ENCODE results near the gene PAGR1. TPM values are rescaled to one million over a fixed set of nuclear protein-coding genes. Genes with fewer than 3 reads are reported as not detected.
"Not testable (repeated sequence)": the region's sequence is repeated elsewhere in the genome, so short reads cannot be mapped to it uniquely, and the experiment has no call there.

Gene PAGR1
- total and polyA plus RNA-seq, 7 donors, result 9.4 to 36.8 (median 14.2) TPM

DNA sequence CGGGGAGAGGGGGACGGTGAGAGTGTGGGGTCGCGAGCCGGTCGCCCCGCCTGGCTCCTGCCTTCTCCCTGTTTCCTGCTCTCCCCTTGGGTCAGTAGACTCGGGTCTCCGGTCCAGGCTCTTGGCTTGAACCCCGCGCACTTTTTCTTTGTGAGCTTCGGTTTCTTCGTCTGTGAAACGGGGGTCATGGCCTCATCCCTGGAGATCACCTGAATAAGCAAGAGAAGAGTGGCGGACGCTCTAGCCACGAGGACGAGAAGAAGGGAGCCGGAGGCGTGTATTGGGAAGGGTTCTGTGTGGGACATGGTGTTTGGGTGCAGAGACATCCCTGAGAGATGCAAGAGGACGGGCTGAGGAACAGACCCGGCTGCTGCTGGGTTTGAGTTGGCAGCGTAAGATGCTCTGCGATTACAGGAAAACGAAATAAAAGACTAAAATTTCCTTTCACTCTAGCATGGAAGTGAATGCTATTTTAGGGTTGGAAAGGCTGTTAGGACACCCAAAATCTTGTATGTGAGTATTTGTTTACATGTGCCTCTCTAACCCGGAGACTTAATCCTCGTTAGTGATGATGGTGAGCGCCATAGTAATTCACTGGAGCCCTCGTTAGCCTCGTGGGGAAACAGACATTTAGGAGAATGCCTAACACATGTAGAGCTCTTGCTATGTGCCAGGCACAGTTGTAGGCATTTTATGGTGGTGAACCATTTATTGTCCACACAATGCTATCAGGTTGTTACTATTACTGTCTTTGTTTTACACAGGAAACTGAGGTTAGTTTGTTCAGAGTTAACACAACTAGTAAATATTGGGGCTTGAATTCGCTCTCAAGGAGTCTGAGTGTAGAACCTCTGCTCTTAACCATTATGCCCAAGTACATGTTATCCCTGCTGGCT, 24.8 kb upstream of the PAGR1 start:
- Histone ChIP-seq H3K4me1 (peaks cover 18% of the 10 kb centered on the region), H3K9me3 (no peaks in the 10 kb centered on the region), H3K36me3 (ENCODE audit: insufficient read depth in 1 of 2, low read depth in 1 of 2) (no peaks in the 10 kb centered on the region), H3K27ac (peak overlapping the region; percentile 58), H3K4me3 (peak overlapping the region; percentile 83), H3K27me3 (ENCODE audit: insufficient read depth in 3 of 3, low read length in 2 of 3) (no peaks in the 10 kb centered on the region)
- no peak for DNase-seq
- intact Hi-C loops (cut with DNase I), result loop anchor here in 1 of 2 donors (5.0 kb wide), 1 partner anchor 211 kb away; no protein-coding TSS in a partner anchor
- 2 to 3% (median 2%) methylated on average over 27 to 31 of the region's 31 CpGs for WGBS, 3 donors
- TF ChIP-seq, protein P1, sequence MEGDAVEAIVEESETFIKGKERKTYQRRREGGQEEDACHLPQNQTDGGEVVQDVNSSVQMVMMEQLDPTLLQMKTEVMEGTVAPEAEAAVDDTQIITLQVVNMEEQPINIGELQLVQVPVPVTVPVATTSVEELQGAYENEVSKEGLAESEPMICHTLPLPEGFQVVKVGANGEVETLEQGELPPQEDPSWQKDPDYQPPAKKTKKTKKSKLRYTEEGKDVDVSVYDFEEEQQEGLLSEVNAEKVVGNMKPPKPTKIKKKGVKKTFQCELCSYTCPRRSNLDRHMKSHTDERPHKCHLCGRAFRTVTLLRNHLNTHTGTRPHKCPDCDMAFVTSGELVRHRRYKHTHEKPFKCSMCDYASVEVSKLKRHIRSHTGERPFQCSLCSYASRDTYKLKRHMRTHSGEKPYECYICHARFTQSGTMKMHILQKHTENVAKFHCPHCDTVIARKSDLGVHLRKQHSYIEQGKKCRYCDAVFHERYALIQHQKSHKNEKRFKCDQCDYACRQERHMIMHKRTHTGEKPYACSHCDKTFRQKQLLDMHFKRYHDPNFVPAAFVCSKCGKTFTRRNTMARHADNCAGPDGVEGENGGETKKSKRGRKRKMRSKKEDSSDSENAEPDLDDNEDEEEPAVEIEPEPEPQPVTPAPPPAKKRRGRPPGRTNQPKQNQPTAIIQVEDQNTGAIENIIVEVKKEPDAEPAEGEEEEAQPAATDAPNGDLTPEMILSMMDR (IDR thresholded peaks at IDR 0.05), result no peak
- no peak for ATAC-seq

DNA sequence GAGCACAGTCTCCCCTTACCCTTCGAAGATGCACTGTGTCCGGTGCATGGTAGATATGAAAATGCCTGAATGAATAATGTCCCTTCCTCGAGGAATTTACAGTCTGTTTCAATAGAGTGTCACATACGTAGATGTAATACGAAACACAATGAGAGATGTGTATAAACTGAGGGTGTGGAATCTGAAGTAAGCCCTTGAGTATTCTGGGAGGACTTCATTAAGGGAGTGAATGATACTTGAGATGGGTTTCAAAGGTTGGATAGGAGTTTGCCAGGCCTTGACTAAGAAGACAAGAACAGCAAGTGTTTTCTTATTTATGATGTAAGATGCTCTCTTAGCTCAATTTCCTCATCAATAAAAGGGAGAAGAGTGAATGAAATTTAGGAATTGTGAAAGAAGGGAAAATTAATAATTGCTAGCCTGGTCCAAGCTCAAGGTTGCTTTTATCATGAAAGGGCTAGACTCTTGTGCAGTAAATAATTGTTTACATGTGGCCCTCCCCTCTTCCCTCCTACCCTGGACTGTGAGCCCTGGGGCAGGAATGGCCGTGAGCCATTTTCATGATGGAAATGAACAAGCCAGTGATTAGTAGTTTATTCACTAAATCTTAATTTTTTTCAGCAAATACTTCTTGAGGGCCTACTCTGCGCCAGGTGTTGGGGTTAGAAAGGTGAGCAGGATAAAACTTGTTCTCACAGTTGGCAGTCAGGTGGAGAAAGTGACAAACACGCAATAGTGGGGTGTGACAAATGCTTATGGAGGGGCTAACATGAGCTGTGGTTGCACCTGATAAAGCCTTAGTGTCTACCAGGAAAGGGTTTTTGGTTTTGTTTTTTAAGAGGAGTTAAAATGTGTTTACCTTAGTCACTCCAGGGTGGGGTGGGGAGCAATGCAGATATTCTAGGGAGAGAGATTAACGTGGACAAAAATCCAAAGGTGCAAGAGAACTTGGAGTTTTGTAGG, 23.8 kb upstream of the PAGR1 start:
- H3K36me3 ChIP-seq (ENCODE audit: insufficient read depth in 1 of 2, low read depth in 1 of 2), result peaks cover 0 to 4% of the 10 kb centered on the region in 2 donors
- ATAC-seq, result no peak
- 70 to 77% (median 73%) methylated on average over 9 of the region's 9 CpGs for WGBS, 3 donors
- H3K27ac ChIP-seq, result no peak overlapping the region
- no peaks in the 10 kb centered on the region for H3K9me3 ChIP-seq
- DNase-seq, result no peak
- intact Hi-C loops (cut with DNase I), result loop anchor here in 1 of 2 donors (5.0 kb wide), 1 partner anchor 210 kb away; no protein-coding TSS in a partner anchor
- TF ChIP-seq, protein P1 (IDR thresholded peaks at IDR 0.05), result no peak
- no peaks in the 10 kb centered on the region for H3K27me3 ChIP-seq (ENCODE audit: insufficient read depth in 3 of 3, low read length in 2 of 3)
- H3K4me1 ChIP-seq, result peaks cover 18% of the 10 kb centered on the region
- H3K4me3 ChIP-seq, result peak overlapping the region; percentile 83

DNA sequence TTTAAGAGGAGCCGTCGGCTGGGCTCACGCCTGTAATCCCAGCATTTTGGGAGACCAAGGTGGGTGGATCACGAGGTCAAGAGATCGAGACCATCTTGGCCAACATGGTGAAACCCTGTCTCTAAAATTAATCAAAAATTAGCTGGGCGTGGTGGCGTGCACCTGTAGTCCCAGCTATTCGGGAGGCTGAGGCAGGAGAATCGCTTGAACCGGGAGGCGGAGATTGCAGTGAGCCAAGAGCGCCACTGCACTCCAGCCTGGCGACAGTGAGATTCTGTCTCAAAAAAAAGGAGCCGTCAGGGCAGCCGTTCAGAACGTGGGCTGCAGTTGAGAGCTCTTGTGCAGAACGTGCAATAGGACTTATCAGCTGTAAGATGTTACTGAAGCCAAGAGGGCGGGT, 22.8 kb upstream of the PAGR1 start:
- Histone ChIP-seq H3K4me1 (peaks cover 18% of the 10 kb centered on the region), H3K36me3 (ENCODE audit: insufficient read depth in 1 of 2, low read depth in 1 of 2) (peaks cover 0 to 12% of the 10 kb centered on the region in 2 donors)
- ATAC-seq; H3K27ac ChIP-seq; H3K4me3 ChIP-seq; DNase-seq; H3K27me3 ChIP-seq (ENCODE audit: insufficient read depth in 3 of 3, low read length in 2 of 3); H3K9me3 ChIP-seq: not testable (repeated sequence)
- WGBS, 3 donors, result 88 to 90% (median 89%) methylated on average over 18 of the region's 18 CpGs
- intact Hi-C loops (cut with DNase I), result loop anchor here in 1 of 2 donors (5.0 kb wide), 1 partner anchor 209 kb away; no protein-coding TSS in a partner anchor

DNA sequence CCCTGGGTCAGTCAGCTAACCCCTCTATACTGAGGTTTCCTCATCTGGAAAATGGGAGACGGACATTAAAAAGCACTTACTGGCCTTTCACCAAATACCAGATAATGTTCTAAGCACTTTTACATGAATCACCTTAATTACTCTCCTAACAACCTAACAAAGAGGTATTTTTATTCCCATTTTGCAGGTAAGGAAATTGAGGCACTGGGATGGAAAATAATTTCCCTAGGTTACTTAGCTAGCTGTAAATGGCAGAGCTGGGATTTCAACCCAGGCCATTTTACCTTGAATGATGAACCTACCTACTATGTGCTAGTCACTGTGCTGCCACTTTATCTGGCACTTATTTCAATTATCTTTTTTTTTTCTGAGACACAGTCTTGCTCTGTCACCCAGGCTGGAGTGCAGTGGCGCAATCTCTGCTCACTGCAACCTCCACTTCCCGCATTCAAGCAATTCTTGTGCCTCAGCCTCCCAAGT, 21.7 kb upstream of the PAGR1 start:
- DNase-seq, result no peak
- Histone ChIP-seq H3K27me3 (ENCODE audit: insufficient read depth in 3 of 3, low read length in 2 of 3) (no peaks in the 10 kb centered on the region), H3K36me3 (ENCODE audit: insufficient read depth in 1 of 2, low read depth in 1 of 2) (peaks cover 0 to 22% of the 10 kb centered on the region in 2 donors), H3K9me3 (no peaks in the 10 kb centered on the region), H3K4me1 (peaks cover 17% of the 10 kb centered on the region), H3K4me3 (no peak overlapping the region), H3K27ac (no peak overlapping the region)
- WGBS, 3 donors, result 97 to 99% (median 98%) methylated on average over 3 of the region's 3 CpGs
- TF ChIP-seq, protein P1 (IDR thresholded peaks at IDR 0.05), result no peak
- no peak for ATAC-seq
- intact Hi-C loops (cut with DNase I), result loop anchor here in 1 of 2 donors (5.0 kb wide), 1 partner anchor 208 kb away; no protein-coding TSS in a partner anchor

All from psoas muscle (tissue), 8 donors.